Upper lobe of left lung (tissue), 4 donors: Measurements from ENCODE around the gene PCBP3.

Experiments
- CTCF ChIP-seq, 6 experiments: fragments of 450-650 bp in 4 of 6; fragments of 200-600 bp in 2 of 6; sonication (generic) in 2 of 6; IDR thresholded peaks; one replicate each; pipeline ENCODE4 v1.5.1; 2016 to 2019; ENCODE audit warnings: antibody characterized with exemption in 6 of 6
- EP300 ChIP-seq, 4 donors: sonication (generic); formaldehyde crosslinking; IDR thresholded peaks; one replicate each; pipeline ENCODE4 v1.5.1; 2017; ENCODE audit warnings: antibody characterized with exemption in 4 of 4, control low read depth in 2 of 4
- POLR2A ChIP-seq, 4 donors: fragments of 450-650 bp; IDR thresholded peaks; one replicate each; pipeline ENCODE4 v1.5.1; 2016 to 2017; ENCODE audit warnings: antibody characterized with exemption in 4 of 4, mild to moderate bottlenecking in 2 of 4
- POLR2AphosphoS5 ChIP-seq, 2 donors: sonication (generic); formaldehyde crosslinking; IDR thresholded peaks; one replicate each; pipeline ENCODE4 v1.5.1; 2017; ENCODE audit warnings: antibody characterized with exemption in 2 of 2

- TF ChIP-seq CTCF (IDR thresholded peaks at IDR 0.05): no peak
- no peak for TF ChIP-seq POLR2A (IDR thresholded peaks at IDR 0.05)
- TF ChIP-seq POLR2AphosphoS5 (IDR thresholded peaks at IDR 0.05): no peak
- no peak for TF ChIP-seq EP300 (IDR thresholded peaks at IDR 0.05)
These were observed 340.1 kb downstream of the PCBP3 start for GRCh38 chr21:45983649-45983965.
